Measurements from ENCODE around the gene PMM2. TPM values are rescaled to one million over a fixed set of nuclear protein-coding genes. Genes with fewer than 3 reads are reported as not detected.

Gene PMM2
- total and polyA plus RNA-seq, 2 donors from 2014 or later: 21.5 to 39.5 TPM

- no peaks in the 10 kb centered on the region for H3K9me3 ChIP-seq (ENCODE audit: control insufficient read depth in 2 of 3, insufficient read depth in 1 of 3, low read length in 3 of 3)
- no peak for FAIRE-seq
- H3K9ac ChIP-seq (ENCODE audit: low read length in 3 of 3): peak overlapping the region; percentile 59 to 92 (median 85)
- no peak for DNase-seq
- H3K4me3 ChIP-seq (ENCODE audit: low read length in 3 of 3): peak overlapping the region; percentile 89 to 100 (median 95)
- intact Hi-C loops (cut with DNase I): no loop called here
- peak overlapping the region; percentile 37 to 57 for H3K27ac ChIP-seq (ENCODE audit: low read depth in 2 of 2, low read length in 2 of 2)
- peaks cover 0 to 19% (median 13%) of the 10 kb centered on the region in 3 donors for H3K4me1 ChIP-seq (ENCODE audit: control insufficient read depth in 2 of 3, insufficient read depth in 2 of 3, low read depth in 1 of 3, low read length in 3 of 3)
- H3K36me3 ChIP-seq (ENCODE audit: control insufficient read depth in 2 of 3, insufficient read depth in 3 of 3, low read length in 3 of 3): peaks cover 0 to under 1% (median 0%) of the 10 kb centered on the region in 3 donors
- no peaks in the 10 kb centered on the region for H3K27me3 ChIP-seq (ENCODE audit: control insufficient read depth, insufficient read depth, low read length)
- no peak for TF ChIP-seq CTCF (IDR thresholded peaks at IDR 0.05; ENCODE audit: borderline replicate concordance, extremely low read depth, insufficient read depth)
Measured at GRCh38 chr16:8796469-8797363, 923 bp upstream of the PMM2 start.

GRCh38 chr16:8798174-8798527 is 512 bp downstream of the PMM2 start:
- Histone ChIP-seq H3K4me1 (ENCODE audit: control insufficient read depth in 2 of 3, insufficient read depth in 2 of 3, low read depth in 1 of 3, low read length in 3 of 3) (peaks cover 0 to 19% (median 13%) of the 10 kb centered on the region in 3 donors), H3K4me3 (ENCODE audit: low read length in 3 of 3) (peak overlapping the region; percentile 89 to 100 (median 95)), H3K36me3 (ENCODE audit: control insufficient read depth in 2 of 3, insufficient read depth in 3 of 3, low read length in 3 of 3) (peaks cover 2 to 13% (median 10%) of the 10 kb centered on the region in 3 donors), H3K9ac (ENCODE audit: low read length in 3 of 3) (peak overlapping the region; percentile 88 to 92 (median 91)), H3K27ac (ENCODE audit: low read depth in 2 of 2, low read length in 2 of 2) (peak overlapping the region; percentile 62 to 80), H3K27me3 (ENCODE audit: control insufficient read depth, insufficient read depth, low read length) (no peaks in the 10 kb centered on the region), H3K9me3 (ENCODE audit: control insufficient read depth in 2 of 3, insufficient read depth in 1 of 3, low read length in 3 of 3) (no peaks in the 10 kb centered on the region)
- DNase-seq (no peak), FAIRE-seq (no peak)
- intact Hi-C loops (cut with DNase I): no loop called here
- TF ChIP-seq CTCF (IDR thresholded peaks at IDR 0.05; ENCODE audit: borderline replicate concordance, extremely low read depth, insufficient read depth): no peak

- no peak for TF ChIP-seq CTCF (IDR thresholded peaks at IDR 0.05; ENCODE audit: borderline replicate concordance, extremely low read depth, insufficient read depth)
- Histone ChIP-seq H3K4me3 (ENCODE audit: low read length in 3 of 3) (peak overlapping the region; percentile 89 to 100 (median 95)), H3K9me3 (ENCODE audit: control insufficient read depth in 2 of 3, insufficient read depth in 1 of 3, low read length in 3 of 3) (no peaks in the 10 kb centered on the region), H3K9ac (ENCODE audit: low read length in 3 of 3) (peak overlapping the region; percentile 88 to 92 (median 91)), H3K36me3 (ENCODE audit: control insufficient read depth in 2 of 3, insufficient read depth in 3 of 3, low read length in 3 of 3) (peaks cover 3 to 15% (median 11%) of the 10 kb centered on the region in 3 donors), H3K27ac (ENCODE audit: low read depth in 2 of 2, low read length in 2 of 2) (peak overlapping the region in 1 of 2 donors; percentile 80), H3K4me1 (ENCODE audit: control insufficient read depth in 2 of 3, insufficient read depth in 2 of 3, low read depth in 1 of 3, low read length in 3 of 3) (peaks cover 0 to 19% (median 13%) of the 10 kb centered on the region in 3 donors), H3K27me3 (ENCODE audit: control insufficient read depth, insufficient read depth, low read length) (no peaks in the 10 kb centered on the region)
- DNase-seq (no peak), FAIRE-seq (no peak)
- intact Hi-C loops (cut with DNase I): no loop called here
Measured at GRCh38 chr16:8798535-8799157, 1.0 kb downstream of the PMM2 start.

Measured in kidney (tissue), 14 donors.